Keratinocyte (primary cell): ENCODE measurements around the gene PARD3. TPM values are rescaled to one million over a fixed set of nuclear protein-coding genes. Genes with fewer than 3 reads are reported as not detected.

Experiments
- DNase-seq: peaks from one replicate; pipeline ENCODE4 v3.0.0-alpha.2; 2011; ENCODE audit warnings: low read depth, missing footprints, low spot score
- FAIRE-seq: peaks from 2 replicates; lab custom pipeline; 2011; peaks lifted over from hg19 to GRCh38; lab: Jason Lieb, UNC
- H2AFZ ChIP-seq: 2 replicates; pipeline ENCODE4 v1.6.0; 2012; ENCODE audit warnings: low read length, control low read depth, inconsistent platforms; ENCODE audit not compliant: control insufficient read depth
- H3K27ac ChIP-seq: 2 replicates; pipeline ENCODE4 v1.5.1; 2011; ENCODE audit warnings: low read length; ENCODE audit not compliant: control insufficient read depth, insufficient read depth
- H3K27me3 ChIP-seq: 3 replicates; pipeline ENCODE4 v1.6.0; 2011; ENCODE audit warnings: low read length; ENCODE audit not compliant: control insufficient read depth, insufficient read depth; ENCODE audit errors: extremely low read depth
- H3K36me3 ChIP-seq, 2 experiments: 2 replicates in 1 of 2; 3 replicates in 1 of 2; pipeline ENCODE4 v1.5.1; 2011; ENCODE audit warnings: low read length in 2 of 2, mild to moderate bottlenecking in 1 of 2; ENCODE audit not compliant: control insufficient read depth in 2 of 2, insufficient read depth in 2 of 2; ENCODE audit errors: extremely low read depth in 1 of 2
- H3K4me1 ChIP-seq: 3 replicates; pipeline ENCODE4 v1.5.1; 2011; ENCODE audit warnings: low read length; ENCODE audit not compliant: control insufficient read depth, insufficient read depth; ENCODE audit errors: extremely low read depth
- H3K4me2 ChIP-seq: 3 replicates; pipeline ENCODE4 v1.6.0; 2011; ENCODE audit warnings: low read depth, low read length; ENCODE audit not compliant: control insufficient read depth, insufficient read depth; ENCODE audit errors: extremely low read depth
- H3K4me3 ChIP-seq, 3 experiments: fragments of 200-600 bp in 1 of 3; sonication (generic) in 1 of 3; 2 replicates in 2 of 3; 3 replicates in 1 of 3; pipeline ENCODE4 v1.5.1; 2011 to 2016; ENCODE audit warnings: low read length in 3 of 3, mild to moderate bottlenecking in 3 of 3, control low read depth in 2 of 3, inconsistent platforms in 1 of 3, low read depth in 1 of 3, mixed read lengths in 1 of 3, mixed run types in 1 of 3, moderate library complexity in 1 of 3; ENCODE audit not compliant: control insufficient read depth in 2 of 3, insufficient read depth in 2 of 3; ENCODE audit errors: extremely low read depth in 1 of 3
- H3K79me2 ChIP-seq: 2 replicates; pipeline ENCODE4 v1.6.0; 2012; ENCODE audit warnings: low read length; ENCODE audit not compliant: control insufficient read depth, insufficient read depth
- H3K9ac ChIP-seq: 3 replicates; pipeline ENCODE4 v1.6.0; 2011; ENCODE audit warnings: low read length; ENCODE audit not compliant: control insufficient read depth, insufficient read depth; ENCODE audit errors: extremely low read depth
- H3K9me1 ChIP-seq: 3 replicates; pipeline ENCODE4 v1.6.0; 2011; ENCODE audit warnings: low read length; ENCODE audit not compliant: control insufficient read depth, insufficient read depth; ENCODE audit errors: extremely low read depth
- H3K9me3 ChIP-seq: 2 replicates; pipeline ENCODE4 v1.5.1; 2012; ENCODE audit warnings: low read depth, low read length; ENCODE audit not compliant: control insufficient read depth
- H4K20me1 ChIP-seq: 3 replicates; pipeline ENCODE4 v1.6.0; 2011; ENCODE audit warnings: low read length; ENCODE audit not compliant: control insufficient read depth, insufficient read depth; ENCODE audit errors: extremely low read depth
- EZH2 ChIP-seq: IDR thresholded peaks from one replicate; pipeline ENCODE4 v1.6.1; 2012; ENCODE audit warnings: inconsistent platforms, mild to moderate bottlenecking, low read length, moderate library complexity
- dilution Hi-C: fragments of 300-500 bp; cut with MboI; formaldehyde crosslinking; loops from one replicate; pipeline ENCODE4 v1.7.0; 2020; ENCODE audit warnings: low sequenced_read_pairs; ENCODE audit not compliant: extremely low pct_ligation_motif_present
- polyA plus RNA-seq, 5 experiments: library from polyadenylated mRNA; depleted of rRNA in 3 of 5; stranded (reverse) in 3 of 5; stranded (forward) in 1 of 5; unstranded in 1 of 5; fragments of >200 nt; gene quantifications; 1 replicate in 1 of 5; 2 replicates in 3 of 5; 3 replicates in 1 of 5; pipeline versions ENCODE4 v1.2.1 to v1.2.3, GENCODE V29; 2011 to 2012; ENCODE audit warnings: missing spikeins in 2 of 5, low read depth in 1 of 5, low replicate concordance in 1 of 5
- TF ChIP-seq, protein P1 (sequence below), 3 experiments: IDR thresholded peaks in 1 of 3; conservative IDR thresholded peaks in 1 of 3; optimal IDR thresholded peaks in 1 of 3; 2 replicates in 2 of 3; 3 replicates in 1 of 3; pipeline versions ENCODE3 to v1.5.1; 2011; ENCODE audit warnings: low read length in 3 of 3, mild to moderate bottlenecking in 3 of 3, moderate library complexity in 2 of 3, control low read depth in 1 of 3, inconsistent platforms in 1 of 3; ENCODE audit not compliant: insufficient read depth in 2 of 3; ENCODE audit errors: extremely low read depth in 1 of 3

PARD3 gene
- polyA plus RNA-seq, 1 donor (not counting 4 experiments of a cell fraction or from before 2014, with no cell fraction given) = 46.4 TPM

DNA sequence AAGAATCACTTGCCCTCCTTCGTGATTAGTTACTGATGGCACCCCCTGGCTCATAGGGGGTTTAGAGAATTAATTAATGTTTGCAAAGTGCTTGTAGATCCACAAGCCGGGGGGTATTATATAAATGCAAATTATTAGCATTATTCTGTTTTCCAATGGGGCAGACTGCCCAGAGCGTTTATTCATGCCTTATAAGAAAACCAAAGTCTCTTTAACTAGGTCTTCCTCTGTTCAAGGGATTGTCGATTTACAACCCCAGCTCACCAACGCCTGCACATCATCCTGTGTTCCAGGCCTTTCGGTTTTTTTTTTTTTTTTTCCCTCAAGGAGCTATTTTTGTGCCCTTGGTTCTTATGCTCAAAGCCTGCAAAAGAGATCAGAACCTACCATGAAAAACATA lies 630.7 kb downstream of the PARD3 start:
- H3K79me2 ChIP-seq = no peaks in the 10 kb centered on the region

DNA sequence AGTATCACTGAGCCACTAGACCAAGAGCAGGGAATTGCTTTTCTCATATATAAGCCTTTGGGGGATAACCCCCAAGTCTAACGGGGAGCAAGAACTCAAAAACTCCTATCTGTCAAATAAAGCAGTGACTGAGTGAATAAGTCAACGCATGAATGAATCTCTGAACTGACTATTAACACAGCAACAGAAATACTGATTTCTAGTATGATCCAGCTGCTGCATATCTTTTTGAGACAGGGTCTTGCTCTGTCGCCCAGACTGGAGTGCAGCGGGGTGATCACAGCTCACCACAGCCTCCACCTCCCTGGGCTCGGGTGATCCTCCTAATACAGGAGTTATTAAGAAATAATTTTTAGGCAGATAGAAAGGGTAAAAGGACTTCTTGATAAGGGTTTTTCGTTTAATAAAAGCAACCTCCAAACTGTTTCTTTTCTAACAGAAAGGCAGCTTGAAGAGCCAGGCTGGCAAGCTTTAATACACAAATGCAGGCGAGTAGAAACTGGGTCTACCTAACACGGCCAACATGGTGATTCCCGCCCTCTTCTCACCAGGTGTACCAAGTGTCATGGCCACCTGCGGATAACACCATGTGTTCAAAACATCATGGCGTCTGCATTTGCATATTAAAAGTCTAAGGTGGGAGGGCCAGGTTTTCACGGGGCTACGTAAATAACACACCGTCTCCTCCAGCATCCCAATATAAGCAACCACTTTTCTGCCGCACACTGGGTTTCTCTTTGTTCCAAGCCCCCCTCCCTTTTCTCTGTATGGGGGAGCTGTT lies 631.9 kb downstream of the PARD3 start:
- no peaks in the 10 kb centered on the region for H3K9me3 ChIP-seq
- H3K4me1 ChIP-seq = peaks cover 4% of the 10 kb centered on the region
- FAIRE-seq (no peak), DNase-seq (no peak)
- H3K4me3 ChIP-seq = no peak overlapping the region
- H3K4me2 ChIP-seq = no peak overlapping the region
- no peaks in the 10 kb centered on the region for H3K79me2 ChIP-seq
- H3K9me1 ChIP-seq = no peaks in the 10 kb centered on the region
- no peak overlapping the region for H3K27ac ChIP-seq
- H3K36me3 ChIP-seq = no peaks in the 10 kb centered on the region
- dilution Hi-C loops = no loop called here
- TF ChIP-seq EZH2 = no peak
- TF ChIP-seq, protein P1, sequence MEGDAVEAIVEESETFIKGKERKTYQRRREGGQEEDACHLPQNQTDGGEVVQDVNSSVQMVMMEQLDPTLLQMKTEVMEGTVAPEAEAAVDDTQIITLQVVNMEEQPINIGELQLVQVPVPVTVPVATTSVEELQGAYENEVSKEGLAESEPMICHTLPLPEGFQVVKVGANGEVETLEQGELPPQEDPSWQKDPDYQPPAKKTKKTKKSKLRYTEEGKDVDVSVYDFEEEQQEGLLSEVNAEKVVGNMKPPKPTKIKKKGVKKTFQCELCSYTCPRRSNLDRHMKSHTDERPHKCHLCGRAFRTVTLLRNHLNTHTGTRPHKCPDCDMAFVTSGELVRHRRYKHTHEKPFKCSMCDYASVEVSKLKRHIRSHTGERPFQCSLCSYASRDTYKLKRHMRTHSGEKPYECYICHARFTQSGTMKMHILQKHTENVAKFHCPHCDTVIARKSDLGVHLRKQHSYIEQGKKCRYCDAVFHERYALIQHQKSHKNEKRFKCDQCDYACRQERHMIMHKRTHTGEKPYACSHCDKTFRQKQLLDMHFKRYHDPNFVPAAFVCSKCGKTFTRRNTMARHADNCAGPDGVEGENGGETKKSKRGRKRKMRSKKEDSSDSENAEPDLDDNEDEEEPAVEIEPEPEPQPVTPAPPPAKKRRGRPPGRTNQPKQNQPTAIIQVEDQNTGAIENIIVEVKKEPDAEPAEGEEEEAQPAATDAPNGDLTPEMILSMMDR (optimal IDR thresholded peaks at IDR 0.05 in 1 of 3, IDR thresholded peaks at IDR 0.05 in 1 of 3, conservative IDR thresholded peaks at IDR 0.05 in 1 of 3; ENCODE audit: extremely low read depth in 1 of 3, insufficient read depth in 2 of 3, low read length in 3 of 3) = no peak
- H3K27me3 ChIP-seq = no peaks in the 10 kb centered on the region
- H3K9ac ChIP-seq = no peak overlapping the region
- no peaks in the 10 kb centered on the region for H4K20me1 ChIP-seq
- H2AFZ ChIP-seq = no peak overlapping the region

More for the DNA sequence above, 630.7 kb downstream of the PARD3 start:
- dilution Hi-C loops = no loop called here
- no peak for FAIRE-seq
- H3K4me1 ChIP-seq = peaks cover 4% of the 10 kb centered on the region
- H3K27me3 ChIP-seq = no peaks in the 10 kb centered on the region
- H3K9ac ChIP-seq = no peak overlapping the region
- no peak overlapping the region for H3K4me3 ChIP-seq
- H4K20me1 ChIP-seq = no peaks in the 10 kb centered on the region
- H2AFZ ChIP-seq = no peak overlapping the region
- no peaks in the 10 kb centered on the region for H3K9me1 ChIP-seq
- TF ChIP-seq, protein P1 (optimal IDR thresholded peaks at IDR 0.05 in 1 of 3, IDR thresholded peaks at IDR 0.05 in 1 of 3, conservative IDR thresholded peaks at IDR 0.05 in 1 of 3; ENCODE audit: extremely low read depth in 1 of 3, insufficient read depth in 2 of 3, low read length in 3 of 3) = no peak
- TF ChIP-seq EZH2 = no peak
- H3K4me2 ChIP-seq = no peak overlapping the region
- H3K36me3 ChIP-seq = no peaks in the 10 kb centered on the region
- no peaks in the 10 kb centered on the region for H3K9me3 ChIP-seq
- no peak overlapping the region for H3K27ac ChIP-seq
- no peak for DNase-seq
